Activated CD4-positive, alpha-beta T cell treated with anti-CD3 and anti-CD28 coated beads, Interleukin-2, amount 50 U/mL, for 48 hours (primary cell): Measurements from ENCODE around the gene BACH2.
"Not testable (repeated sequence)": the region's sequence is repeated elsewhere in the genome, so short reads cannot be mapped to it uniquely, and the experiment has no call there.

ENCODE experiments used
- DNase-seq, 2 experiments: peaks; one replicate each; pipeline ENCODE4 v3.0.0-alpha.2; 2020

BACH2 gene

DNA sequence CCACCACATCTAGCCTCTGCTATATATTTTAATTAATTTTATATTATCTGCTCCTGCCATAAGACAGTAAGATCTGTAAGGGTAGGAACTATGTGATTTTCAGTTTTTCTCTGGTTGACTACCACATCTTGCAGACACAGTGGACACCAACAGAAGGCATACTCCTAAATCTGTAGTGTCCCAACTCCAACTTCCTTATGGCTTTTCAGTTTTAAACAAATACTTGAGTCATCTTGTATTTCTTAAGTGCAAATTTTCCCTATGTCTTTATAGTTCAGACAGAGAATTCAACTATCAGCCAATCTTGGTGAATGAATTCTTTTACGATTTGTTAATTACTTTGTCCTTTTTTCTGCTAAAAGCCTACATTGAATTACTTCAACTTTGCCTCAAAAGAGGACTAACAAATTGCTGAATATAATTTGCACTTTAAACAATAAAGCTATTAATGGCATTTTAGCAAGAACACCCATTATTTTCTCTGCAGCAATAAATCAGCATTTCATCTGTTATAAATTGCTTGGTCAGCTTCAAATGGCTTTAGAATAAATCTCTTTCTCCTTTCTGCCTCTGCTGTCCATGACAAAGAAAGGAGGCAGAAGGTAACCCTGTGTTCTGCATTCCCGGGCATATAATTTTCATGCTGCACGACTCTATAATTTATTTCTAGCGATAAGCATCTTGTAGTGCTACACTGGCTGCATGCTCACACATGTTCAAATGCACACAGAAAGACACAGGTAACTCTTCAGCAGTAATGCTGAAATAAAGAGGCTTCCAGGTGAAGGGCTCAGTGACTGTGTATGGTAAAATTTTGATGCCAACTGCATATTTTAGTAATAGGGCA lies 144.8 kb downstream of the BACH2 start:
- no peak for DNase-seq

DNA sequence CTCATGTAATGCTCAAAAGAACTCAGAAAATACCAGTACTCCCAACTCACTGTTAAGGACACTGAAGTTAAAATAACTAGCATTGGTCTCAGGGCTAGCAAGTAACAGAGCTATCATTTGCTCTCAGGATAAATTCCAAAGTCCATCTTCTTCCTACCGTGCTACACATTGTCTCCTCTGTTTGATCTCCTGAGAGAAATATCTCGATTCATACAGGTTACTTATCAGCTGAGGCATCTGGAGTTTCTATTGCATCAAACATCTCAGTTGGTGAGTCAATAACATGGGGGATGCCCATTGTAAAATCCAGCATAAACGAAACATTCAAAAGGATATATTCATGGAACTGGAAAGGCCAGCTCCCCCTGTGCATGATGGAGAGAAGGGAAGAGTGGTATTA lies 147.4 kb downstream of the BACH2 start:
- no peak for DNase-seq

DNA sequence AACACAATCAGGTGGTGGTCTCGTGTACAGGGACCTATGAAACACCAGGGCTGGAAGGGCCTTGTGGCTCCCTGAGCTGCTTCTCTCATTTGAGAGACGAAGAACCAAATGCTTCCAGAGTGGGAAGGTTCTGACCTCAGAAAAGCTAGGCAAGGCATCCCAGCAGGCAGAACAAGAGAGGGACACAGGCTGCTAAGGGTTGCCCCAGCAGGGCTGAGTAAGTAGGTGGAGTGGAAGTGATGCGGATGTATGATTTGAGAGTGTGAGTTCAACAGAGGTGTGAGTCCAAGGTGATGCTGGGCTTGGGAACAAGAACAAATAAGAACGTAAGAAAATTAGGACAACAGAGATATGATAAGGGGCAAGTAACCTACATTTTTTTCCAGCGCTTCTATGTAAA lies 147.8 kb downstream of the BACH2 start:
- no peak for DNase-seq

DNA sequence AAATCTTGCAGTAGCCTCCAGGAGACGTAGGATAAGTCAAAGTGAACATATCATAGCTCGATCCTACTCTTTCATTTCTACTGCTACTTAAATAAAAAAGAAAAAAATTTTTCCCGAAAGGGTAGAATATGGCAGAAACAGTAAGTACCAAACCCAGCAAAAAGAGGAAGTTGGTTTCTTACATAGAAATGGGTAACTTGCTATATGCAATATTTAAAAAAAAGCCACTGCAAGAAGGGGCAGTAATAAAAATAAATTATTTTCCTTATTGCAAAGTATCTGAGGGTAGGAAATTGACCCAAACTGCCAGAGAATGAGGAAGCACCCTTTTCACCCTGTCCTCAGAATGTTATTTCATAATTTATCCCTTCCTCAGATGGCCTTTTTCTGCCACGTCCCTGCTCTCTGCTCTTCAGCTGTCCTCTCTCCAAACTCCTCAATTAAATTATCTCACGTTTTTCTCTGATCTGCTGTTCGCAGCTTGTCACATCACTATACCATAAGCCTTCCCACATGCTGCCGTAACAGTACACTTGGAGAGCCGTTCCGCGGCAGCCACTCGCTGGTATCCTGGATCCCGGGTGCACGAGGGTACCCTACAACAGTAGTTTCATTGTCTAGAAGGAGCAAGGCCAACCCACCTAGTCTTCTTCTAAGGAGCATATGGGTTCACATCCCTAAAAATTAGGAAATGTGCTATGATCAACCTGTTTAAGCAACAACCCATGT lies 149.6 kb downstream of the BACH2 start:
- DNase-seq = no peak

DNA sequence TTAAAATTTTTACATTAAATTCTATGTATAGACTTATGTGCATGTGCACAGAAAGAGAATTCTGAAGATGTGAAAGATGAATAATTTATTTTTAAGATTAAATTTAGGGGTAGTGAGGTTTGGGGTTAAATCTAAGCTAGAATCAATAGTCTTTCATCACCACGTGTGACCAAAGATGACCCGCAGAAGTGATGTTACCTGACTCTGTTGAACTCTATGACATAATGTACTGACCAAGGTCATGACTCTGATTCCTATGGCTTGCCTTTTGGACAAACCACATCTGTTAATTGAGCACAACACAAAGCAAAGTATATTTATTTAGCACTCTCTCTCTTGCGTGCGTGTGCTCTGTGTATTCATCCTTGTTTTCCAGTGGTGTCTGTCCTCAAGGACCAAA lies 150.6 kb downstream of the BACH2 start:
- no peak for DNase-seq

DNA sequence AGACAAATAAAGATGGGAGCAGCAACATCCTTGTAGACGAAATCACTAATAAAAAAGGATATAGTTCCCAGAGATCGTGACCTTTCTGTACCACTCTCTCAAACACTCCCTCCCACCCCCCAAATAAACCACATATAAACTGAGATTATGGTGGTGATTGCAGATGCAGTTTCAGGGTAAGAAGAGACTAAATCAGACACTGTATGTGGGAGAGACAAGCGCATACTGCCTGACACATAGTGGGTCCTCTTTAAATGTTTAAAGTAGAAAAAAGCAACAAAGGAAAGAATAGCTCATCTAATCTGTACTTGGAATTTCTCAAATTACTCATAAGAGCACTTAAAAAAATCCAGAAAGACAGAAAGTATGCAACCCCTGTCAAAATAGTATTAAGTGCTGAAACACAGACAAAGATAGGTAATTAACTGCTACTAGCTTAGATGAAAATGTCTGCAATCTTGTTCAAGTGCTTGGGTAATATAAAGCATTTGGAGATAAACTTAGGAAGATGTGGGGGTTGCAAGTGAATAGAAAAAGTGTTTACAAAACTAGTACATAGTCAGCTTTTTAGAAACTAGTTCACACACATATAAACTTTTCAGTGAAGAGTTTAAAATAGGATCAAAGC lies 151.6 kb downstream of the BACH2 start:
- no peak for DNase-seq

DNA sequence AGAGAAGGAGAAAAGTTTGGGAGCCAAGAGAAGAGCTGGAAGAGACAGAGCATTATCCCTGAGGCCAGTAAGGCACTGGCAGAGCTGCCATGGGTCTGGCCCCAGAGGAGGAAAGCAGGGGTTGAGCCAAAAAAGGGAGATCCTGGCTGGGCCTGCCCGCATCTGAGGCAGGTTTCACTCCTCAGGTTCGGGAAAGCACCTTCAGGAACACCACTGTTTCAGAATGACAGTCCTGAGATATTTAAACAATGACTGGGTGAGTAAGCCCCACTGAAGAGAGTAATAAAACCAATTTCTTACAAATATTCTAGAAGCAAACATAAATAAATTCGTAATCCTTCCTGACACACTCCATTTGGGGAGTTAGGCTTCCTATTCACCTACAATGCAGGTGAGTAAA lies 152.2 kb downstream of the BACH2 start:
- DNase-seq = peak; percentile 67 to 76

DNA sequence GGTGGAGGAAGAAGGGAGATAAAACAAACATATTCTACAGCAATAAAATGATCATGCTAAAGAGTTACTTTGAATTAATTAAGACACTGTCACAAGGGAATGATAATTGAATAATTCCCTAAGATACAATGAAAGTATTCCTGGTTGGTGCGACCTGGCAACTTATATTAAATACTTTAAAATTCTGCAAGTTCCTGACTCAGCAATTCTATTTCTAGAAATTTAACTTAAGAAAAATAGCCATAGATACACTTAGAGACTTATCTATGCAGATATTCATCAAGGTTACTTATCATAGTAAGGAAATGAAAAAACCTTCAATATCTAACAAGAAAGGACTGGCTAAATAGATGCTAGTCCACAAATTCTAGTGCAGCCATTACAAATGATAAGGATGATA lies 156.0 kb downstream of the BACH2 start:
- no peak for DNase-seq

DNA sequence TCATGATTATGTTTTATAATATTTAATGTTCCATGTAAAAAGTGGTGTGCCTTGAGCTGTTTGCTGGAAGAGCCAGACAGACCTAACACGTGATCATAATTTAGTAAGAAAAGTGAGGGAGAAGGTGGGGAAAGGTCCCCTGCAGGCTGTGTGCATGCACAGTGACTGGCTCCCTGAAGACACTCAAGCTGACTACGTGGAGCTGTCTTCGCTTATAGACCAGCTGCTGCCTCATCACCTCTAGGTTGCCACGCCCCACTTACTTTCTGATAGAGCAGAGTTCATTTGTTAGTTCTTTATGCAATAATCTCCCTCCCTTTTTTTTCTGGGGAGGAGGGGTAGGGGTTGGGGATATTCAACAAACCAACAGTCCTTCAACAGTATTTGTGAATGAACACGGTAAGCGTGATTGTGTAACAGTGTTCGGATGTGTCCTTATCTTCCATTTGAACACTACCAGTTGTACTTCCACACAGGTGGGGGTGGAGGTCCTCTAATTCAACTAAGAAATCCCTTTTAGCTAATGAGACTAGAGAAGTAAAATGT lies 157.3 kb downstream of the BACH2 start:
- DNase-seq = no peak

DNA sequence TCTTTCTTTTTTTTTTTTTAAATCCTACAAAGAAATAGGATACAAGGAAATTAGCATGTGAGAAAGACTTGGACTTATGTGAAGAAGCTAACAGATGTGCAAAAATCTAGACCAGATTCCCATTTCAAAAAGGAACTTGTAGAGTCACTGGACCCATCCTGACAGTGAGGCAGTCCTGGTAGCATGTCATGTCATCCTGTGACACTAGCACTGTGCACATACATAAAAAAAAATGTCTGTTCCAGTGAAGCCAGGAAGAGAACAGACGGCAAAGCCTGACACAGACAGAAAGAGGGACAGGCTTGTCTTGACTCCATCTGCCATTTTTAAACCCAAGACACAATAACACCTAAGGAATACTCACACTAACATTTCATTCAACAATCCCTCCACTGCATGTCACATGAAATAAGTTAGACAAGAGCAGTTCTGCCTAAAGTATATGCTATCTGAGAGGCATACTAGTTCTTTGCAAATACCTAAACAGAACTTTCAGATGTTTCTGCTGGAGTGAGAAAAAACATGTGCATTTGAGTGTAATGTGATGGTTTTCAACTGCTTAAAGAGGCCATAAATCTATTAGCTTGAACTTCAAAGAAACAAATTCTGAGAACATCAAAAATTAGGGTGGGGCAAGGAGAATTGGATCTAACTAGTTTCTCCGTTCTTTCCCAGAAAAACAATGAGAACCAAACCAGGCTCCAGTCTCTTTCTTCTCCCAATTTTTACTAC lies 159.6 kb downstream of the BACH2 start:
- no peak for DNase-seq

DNA sequence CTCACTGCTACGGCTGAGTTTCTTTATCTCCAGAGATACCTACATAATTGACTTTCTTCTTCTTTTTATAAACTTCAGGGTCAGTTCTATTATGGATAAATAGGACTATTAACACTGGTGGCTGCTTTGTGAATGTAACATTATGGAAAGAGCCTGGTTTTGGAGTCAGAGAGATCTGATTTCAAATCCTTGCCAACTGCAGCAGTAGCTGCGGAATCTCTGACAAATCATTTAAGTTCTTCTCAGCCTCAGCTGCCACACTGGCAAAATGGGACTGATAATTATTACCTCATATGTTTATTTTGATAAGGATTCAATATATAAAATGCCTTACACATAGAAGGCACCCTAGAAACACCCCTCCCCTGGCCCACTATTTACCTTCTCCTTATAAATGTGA lies 160.5 kb downstream of the BACH2 start:
- DNase-seq = no peak

DNA sequence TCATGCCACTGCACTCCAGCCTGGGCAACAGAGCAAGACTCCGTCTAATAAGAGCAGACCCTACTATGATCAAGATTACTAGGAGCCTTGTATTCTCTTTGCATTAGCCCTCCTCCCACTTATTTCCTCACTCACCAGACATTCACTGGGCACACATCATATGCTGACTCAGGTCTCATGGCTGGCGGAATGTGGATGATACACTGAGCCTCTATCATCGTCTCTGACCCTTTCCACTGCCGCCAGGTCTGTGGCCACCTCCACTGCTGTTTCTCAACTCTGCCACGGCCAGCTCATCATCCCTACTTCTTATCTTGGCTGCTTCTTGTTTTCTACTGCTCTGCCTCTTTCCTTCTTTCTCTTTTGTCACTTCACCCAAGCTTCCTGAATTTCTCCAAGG lies 161.0 kb downstream of the BACH2 start:
- no peak for DNase-seq

DNA sequence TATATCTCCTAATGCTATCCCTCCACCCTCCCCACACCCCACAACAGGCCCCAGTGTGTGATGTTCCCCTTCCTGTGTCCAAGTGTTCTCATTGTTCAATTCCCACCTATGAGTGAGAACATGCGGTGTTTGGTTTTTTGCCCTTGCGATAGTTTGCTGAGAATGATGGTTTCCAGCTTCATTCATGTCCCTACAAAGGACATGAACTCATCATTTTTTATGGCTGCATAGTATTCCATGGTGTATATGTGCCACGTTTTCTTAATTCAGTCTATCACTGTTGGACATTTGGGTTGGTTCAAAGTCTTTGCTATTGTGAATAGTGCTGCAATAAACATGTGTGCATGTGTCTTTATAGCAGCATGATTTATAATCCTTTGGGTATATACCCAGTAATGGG lies 163.0 kb downstream of the BACH2 start:
- not testable (repeated sequence) for DNase-seq

DNA sequence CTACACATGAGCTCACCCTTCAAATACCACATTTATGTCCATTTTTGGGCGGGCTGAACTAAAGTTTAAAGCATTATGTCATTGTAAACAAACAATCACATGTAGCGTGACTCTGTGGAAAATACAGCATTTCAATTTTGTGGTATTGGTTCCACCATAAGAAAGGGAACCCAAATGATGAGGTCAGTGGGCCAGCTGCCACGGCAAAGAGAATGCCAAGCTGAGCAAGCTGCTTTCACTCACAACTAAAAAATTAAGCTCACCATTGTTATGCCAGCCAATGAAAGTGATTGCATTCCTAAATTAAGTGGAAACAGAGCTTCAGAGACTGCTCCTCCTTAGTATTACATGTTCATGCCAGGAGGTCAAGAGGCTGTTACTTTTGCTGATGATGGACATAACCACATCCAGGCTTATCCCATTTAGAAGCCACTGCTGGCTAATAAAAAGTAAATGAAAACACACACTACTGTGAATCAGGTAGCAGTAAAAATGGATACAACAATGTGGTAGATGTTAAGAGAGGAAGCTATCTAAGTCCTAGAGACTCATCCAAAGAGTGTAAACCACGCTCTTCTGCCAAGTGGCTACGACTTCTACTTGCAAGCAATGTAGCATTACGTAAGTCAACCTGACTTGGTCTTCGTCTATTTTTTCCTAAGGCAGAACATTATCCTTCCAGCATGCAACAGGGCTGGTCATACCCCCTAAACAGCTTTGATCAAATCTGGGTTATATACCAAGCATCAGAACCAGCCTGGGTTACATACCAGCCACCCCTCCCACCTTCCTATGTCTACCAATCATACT lies 164.8 kb downstream of the BACH2 start:
- DNase-seq = no peak

DNA sequence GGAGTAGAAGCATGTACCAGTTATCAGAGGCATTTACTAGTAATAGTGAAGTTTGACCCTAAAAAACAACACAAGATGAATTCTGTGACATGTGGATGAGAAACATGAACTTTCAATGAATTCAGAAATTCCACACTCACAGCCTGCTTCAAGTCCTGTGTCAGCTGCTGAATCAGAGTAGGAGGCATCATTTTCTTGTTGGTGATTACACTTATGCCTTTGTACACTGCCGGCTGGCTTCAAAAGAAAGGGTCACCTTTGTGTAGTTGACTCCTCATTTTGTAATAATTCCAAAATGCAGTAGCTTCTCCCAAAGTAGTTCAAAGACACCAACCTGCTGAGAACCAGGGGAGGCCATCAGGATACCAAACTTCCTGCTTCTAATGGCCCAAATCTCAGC lies 165.5 kb downstream of the BACH2 start:
- no peak for DNase-seq

DNA sequence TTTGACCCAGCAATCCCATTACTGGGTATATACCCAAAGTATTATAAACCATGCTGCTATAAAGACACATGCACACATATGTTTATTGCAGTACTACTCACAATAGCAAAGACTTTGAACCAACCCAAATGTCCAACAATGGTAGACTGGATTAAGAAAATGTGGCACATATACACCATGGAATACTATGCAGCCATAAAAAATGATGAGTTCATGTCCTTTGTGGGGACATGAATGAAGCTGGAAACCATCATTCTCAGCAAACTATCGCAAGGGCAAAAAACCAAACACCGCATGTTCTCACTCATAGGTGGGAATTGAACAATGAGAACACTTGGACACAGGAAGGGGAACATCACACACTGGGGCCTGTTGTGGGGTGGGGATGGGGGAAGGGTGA lies 168.0 kb downstream of the BACH2 start:
- DNase-seq = not testable (repeated sequence)

DNA sequence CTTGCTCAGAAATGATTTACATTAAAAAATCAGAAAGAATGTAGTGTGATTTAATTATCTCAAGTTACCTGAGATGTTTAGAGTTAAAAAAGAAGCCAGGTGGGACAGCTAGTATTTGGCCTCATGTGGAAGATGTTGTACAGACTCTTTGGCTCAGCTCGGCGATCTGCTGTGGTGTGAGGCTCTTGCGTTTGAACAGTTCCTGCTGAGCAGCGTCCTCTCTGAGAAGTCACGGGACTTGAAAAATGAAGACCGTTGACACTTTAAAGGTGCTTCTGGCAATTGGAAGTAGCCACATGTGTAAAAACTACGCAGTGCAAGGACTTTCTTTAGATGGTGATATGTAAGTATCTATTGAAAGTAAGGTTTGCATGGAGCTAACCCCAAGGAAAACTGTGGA lies 169.0 kb downstream of the BACH2 start:
- DNase-seq = no peak

DNA sequence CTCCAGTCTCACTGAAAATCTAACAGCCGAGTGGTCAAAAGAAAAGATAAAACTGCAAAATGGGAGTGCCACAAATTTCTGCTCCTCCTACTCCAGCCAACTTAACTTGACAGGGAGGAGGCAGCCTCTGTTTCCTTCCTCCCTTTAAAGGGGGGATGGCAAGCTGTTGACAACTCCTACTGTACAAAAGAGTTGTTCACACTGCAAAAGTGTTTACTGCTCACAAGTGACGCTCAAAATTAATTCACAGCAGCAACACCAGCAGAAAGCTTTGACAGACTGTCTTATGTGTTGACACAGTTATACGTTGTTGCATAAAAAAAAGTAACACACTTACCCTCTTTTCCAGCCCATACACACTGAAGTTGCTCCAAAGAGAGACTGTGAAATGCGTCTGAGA lies 169.8 kb downstream of the BACH2 start:
- no peak for DNase-seq

DNA sequence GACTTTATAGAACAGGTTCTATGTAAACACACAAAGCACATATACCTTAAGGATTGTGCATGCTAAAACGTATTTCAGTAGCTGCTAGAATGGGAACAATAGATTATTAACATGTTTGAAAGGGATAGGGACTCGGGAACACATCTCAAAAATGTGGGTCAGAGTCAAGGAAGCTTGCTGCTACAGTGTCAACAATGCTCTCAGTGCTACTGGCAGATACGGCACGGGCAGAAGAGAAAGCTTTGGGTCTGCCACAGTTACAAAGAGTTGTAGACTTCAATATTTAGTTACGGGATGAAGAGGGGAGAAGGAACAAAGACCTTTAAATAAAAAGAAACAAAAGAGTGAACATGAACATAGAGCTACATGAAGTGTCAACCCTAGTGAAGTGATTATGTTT lies 170.5 kb downstream of the BACH2 start:
- DNase-seq = no peak

DNA sequence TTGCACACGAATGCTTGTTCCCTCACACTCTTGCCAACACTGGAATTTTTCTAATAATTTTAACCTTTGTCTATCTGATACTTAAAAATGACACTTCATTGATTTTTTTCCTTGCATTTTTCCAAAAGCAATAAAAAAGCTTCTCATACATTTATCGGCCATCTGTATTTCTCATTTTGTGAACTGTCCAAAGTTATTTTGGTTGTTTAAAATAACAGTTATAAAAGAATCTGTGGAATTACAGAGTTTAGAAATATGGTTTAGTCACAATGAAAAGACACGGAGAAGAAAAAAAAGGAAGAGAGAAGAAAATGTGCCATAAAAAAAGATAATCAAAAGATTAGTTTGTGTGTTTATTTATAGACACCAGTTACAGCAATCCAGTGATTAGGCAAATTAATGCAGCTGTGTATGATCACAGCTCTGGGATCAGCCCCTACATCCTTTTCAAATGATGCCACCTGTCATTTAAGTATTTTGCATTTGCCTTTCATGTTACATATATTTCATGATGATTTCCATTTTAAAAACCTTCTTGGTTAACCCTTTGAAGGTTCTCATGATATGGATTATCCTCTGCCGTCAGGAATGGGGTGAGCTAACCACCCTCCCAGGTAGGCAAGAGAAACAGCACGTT lies 171.7 kb downstream of the BACH2 start:
- no peak for DNase-seq

DNA sequence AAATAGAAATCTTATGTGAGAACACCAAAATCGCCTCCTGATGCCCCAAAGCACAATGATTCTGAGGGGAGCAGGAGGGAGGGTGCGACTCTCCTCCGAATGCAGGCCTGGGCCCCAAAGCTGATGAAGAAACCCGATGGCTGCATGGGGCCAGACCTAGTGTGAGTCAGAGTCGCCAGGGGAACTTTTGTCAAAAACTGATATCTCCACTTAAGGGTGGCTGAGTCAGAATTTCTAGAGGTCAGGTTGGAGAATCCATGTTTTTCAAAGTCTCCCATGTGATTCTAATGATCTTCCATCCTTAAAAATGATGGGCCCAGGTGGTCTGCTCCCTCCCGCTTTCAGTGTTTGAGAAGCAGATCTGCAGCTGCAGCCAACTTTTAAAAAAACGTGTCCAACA lies 172.8 kb downstream of the BACH2 start:
- peak; percentile 27 to 54 for DNase-seq

DNA sequence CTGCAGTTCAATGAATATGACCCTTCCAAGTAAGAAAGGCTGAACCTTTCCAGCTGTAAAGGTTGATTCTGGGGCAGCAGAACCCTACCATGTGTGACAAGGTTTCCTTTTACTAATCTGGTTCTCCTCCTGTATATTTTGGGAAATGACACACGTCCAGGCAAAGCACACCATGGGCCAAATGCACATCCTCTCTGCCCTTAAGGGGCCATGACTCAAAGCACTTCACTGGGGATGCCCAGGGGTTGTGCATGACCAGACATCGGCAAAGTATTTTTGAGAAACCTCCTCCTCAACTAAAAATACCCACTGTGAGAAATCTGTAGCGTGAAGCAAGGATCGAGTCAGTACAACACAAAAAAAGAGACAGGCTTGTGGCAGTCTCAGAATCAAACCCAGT lies 174.7 kb downstream of the BACH2 start:
- peak in 1 of 2 experiments; percentile 48 for DNase-seq
